Heart left ventricle (tissue), 16 donors: ENCODE measurements around the gene PRR14. TPM values are rescaled to one million over a fixed set of nuclear protein-coding genes. Genes with fewer than 3 reads are reported as not detected.

ENCODE experiments used
- ATAC-seq, 4 donors: fragments of 200-7000 bp; cut with Tn5 transposase; one replicate each; pipeline ENCODE4 v1.9.1; 2020 to 2022; ENCODE audit warnings: moderate library complexity in 4 of 4, mild to moderate bottlenecking in 3 of 4, moderate number of reproducible peaks in 1 of 4
- DNase-seq, 5 donors: peaks; one replicate each; pipeline ENCODE4 v3.0.0-alpha.2; 2020
- H3K27ac ChIP-seq, 12 donors: fragments of 200-600 bp; sonication (generic) in 4 of 12; one replicate each; pipeline versions ENCODE4 v1.5.0 to v1.8.0; 2016 to 2022; ENCODE audit warnings: mild to moderate bottlenecking in 2 of 12
- H3K27me3 ChIP-seq, 9 donors: fragments of 200-600 bp; sonication (generic) in 2 of 9; one replicate each; pipeline versions ENCODE4 v1.5.1 to v1.8.0; 2016 to 2022; ENCODE audit warnings: mild to moderate bottlenecking in 3 of 9
- H3K36me3 ChIP-seq, 9 donors: fragments of 200-600 bp; sonication (generic) in 2 of 9; one replicate each; pipeline versions ENCODE4 v1.5.0 to v1.8.0; 2018 to 2022; ENCODE audit warnings: mild to moderate bottlenecking in 2 of 9
- H3K4me1 ChIP-seq, 12 donors: fragments of 200-600 bp; sonication (generic) in 4 of 12; one replicate each; pipeline versions ENCODE4 v1.5.0 to v1.8.0; 2016 to 2022; ENCODE audit warnings: mild to moderate bottlenecking in 3 of 12
- H3K4me3 ChIP-seq, 12 donors: fragments of 200-600 bp; sonication (generic) in 4 of 12; one replicate each; pipeline versions ENCODE4 v1.5.0 to v1.8.0; 2017 to 2022; ENCODE audit warnings: mild to moderate bottlenecking in 9 of 12, moderate library complexity in 4 of 12
- H3K9me3 ChIP-seq, 12 donors: fragments of 200-600 bp; sonication (generic) in 4 of 12; one replicate each; pipeline versions ENCODE4 v1.5.0 to v1.8.0; 2016 to 2022; ENCODE audit warnings: mild to moderate bottlenecking in 1 of 12
- POLR2A ChIP-seq, 2 donors: fragments of 450-650 bp; IDR thresholded peaks; one replicate each; pipeline ENCODE4 v1.6.1; 2017; ENCODE audit warnings: antibody characterized with exemption in 2 of 2, mild to moderate bottlenecking in 2 of 2, moderate library complexity in 2 of 2
- WGBS, 4 donors: extraction: QIAGEN DNeasy Blood & Tissue Kit in 2 of 4; methylation state at CpG; one replicate each; pipeline versions ENCODE4 v1.1.5 to v1.1.7; 2013 to 2018; 5-methylcytosine and 5-hydroxymethylcytosine counted together
- intact Hi-C, 10 donors: fragments of 100-400 bp; cut with DNase I; formaldehyde crosslinking; loops; one replicate each; pipeline versions ENCODE4 v1.11.1 to v1.14.2; 2022
- polyA plus RNA-seq, 2 donors: library from polyadenylated mRNA; stranded (reverse); fragments of 200-250 nt; gene quantifications; one replicate each; pipeline ENCODE4 v1.2.3, GENCODE V29; 2013
- total RNA-seq, 9 donors: library from RNA; depleted of rRNA in 2 of 9; stranded (reverse); fragments of >200 nt in 2 of 9; fragmentation: NEBNext Ultra II Directional in 3 of 9; extraction: Animal tissue kit (Norgen Biotek cat#: 25700) in 3 of 9; gene quantifications; one replicate each; pipeline versions ENCODE4 v1.1.0 to v1.2.4, GENCODE V29; 2016 to 2023
- TF ChIP-seq, protein P1 (sequence below), 12 donors: fragments of 200-600 bp; sonication (generic) in 4 of 12; IDR thresholded peaks; one replicate each; pipeline versions ENCODE4 v1.5.0 to v1.8.0; 2018 to 2022; ENCODE audit warnings: antibody characterized with exemption in 12 of 12, mild to moderate bottlenecking in 5 of 12
- donor health status: ischemic (EF 13 %, LVEDD 7.1; RV severe dilation, severe dysfunction).
- donor health status: healthy with polysubstance abuse.
- donor health status: DM: no; HTN: yes; CAD: no.
- donor health status: DM: no; HTN: no; CAD: no.
- donor health status: ischemic (EF 25% LVEDD 6.9; RV normal size, moderate dysfunction).
- donor health status: ischemic (EF 25% LVEDD 5.7; RV mildly dilated, moderate dysfunction).
- donor health status: healthy.
- donor health status: DM: yes; HTN: yes; CAD: no.
- donor health status: ischemic (EF 35%, LVEDD 5.7; RV mildly dilated, moderate dysfunction).
- donor health status: nonischemic (EF 11% LVEDD 7.7; RV severe dilation, severe dysfunction).
- donor health status: DM: yes; HTN: yes; CAD: no.
- donor health status: PGD.
- donor health status: ischemic (EF 29% LVEDD 5.4; RV normal size, mild dysfunction).
- donor health status: nonischemic (EF 23%, LVEDD 6.1; RV moderate dilation, normal function).

The PRR14 gene
- total and polyA plus RNA-seq, 11 donors, result 12.3 to 26.6 (median 22.1) TPM

GRCh38 chr16:30658731-30659506, 8.2 kb downstream of the PRR14 start:
- Histone ChIP-seq H3K27me3 (no peaks in the 10 kb centered on the region), H3K4me1 (peaks cover 0 to 51% (median 44%) of the 10 kb centered on the region in 12 donors), H3K9me3 (no peaks in the 10 kb centered on the region), H3K36me3 (peaks cover 0 to 69% (median 63%) of the 10 kb centered on the region in 9 donors), H3K4me3 (peak overlapping the region; percentile 68 to 96 (median 90)), H3K27ac (peak overlapping the region; percentile 96 to 100 (median 98))
- peak; percentile 82 to 89 (median 87) for DNase-seq
- TF ChIP-seq, protein P1, sequence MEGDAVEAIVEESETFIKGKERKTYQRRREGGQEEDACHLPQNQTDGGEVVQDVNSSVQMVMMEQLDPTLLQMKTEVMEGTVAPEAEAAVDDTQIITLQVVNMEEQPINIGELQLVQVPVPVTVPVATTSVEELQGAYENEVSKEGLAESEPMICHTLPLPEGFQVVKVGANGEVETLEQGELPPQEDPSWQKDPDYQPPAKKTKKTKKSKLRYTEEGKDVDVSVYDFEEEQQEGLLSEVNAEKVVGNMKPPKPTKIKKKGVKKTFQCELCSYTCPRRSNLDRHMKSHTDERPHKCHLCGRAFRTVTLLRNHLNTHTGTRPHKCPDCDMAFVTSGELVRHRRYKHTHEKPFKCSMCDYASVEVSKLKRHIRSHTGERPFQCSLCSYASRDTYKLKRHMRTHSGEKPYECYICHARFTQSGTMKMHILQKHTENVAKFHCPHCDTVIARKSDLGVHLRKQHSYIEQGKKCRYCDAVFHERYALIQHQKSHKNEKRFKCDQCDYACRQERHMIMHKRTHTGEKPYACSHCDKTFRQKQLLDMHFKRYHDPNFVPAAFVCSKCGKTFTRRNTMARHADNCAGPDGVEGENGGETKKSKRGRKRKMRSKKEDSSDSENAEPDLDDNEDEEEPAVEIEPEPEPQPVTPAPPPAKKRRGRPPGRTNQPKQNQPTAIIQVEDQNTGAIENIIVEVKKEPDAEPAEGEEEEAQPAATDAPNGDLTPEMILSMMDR (IDR thresholded peaks at IDR 0.05), result peak in 5 of 12 donors; percentile 10 to 42 (median 29)
- TF ChIP-seq POLR2A (IDR thresholded peaks at IDR 0.05), result peak in 1 of 2 donors; percentile 35
- ATAC-seq, result peak; percentile 18 to 37 (median 36)
- WGBS, 4 donors, result 0 to 1% (median 0%) methylated on average over 33 to 64 of the region's 64 CpGs
- intact Hi-C loops, result loop anchor here in 6 of 10 donors (1.0 to 10.0 kb wide), 12 partner anchors 9 to 594 kb away; partner anchors contain the start of genes SRCAP (in 2 of the 6), ZNF768 (in 2 of the 6), ZNF785 (in 2 of the 6) and ALDOA (in 1 of the 6)

GRCh38 chr16:30659507-30660423, 9.0 kb downstream of the PRR14 start:
- no peaks in the 10 kb centered on the region for H3K9me3 ChIP-seq
- peaks cover 0 to 51% (median 44%) of the 10 kb centered on the region in 12 donors for H3K4me1 ChIP-seq
- peak in 4 of 5 donors; percentile 46 to 68 (median 50) for DNase-seq
- 1 to 2% (median 1%) methylated on average over 23 to 84 of the region's 84 CpGs for WGBS, 4 donors
- TF ChIP-seq, protein P1 (IDR thresholded peaks at IDR 0.05), result no peak
- TF ChIP-seq POLR2A (IDR thresholded peaks at IDR 0.05), result no peak
- H3K36me3 ChIP-seq, result peaks cover 0 to 69% (median 63%) of the 10 kb centered on the region in 9 donors
- no peaks in the 10 kb centered on the region for H3K27me3 ChIP-seq
- ATAC-seq, result no peak
- H3K4me3 ChIP-seq, result peak overlapping the region; percentile 68 to 96 (median 90)
- intact Hi-C loops, result loop anchor here in 8 of 10 donors (2.0 to 10.0 kb wide), 9 partner anchors 38 to 595 kb away; partner anchors contain the start of genes SRCAP (in 4 of the 8), ZNF768 (in 2 of the 8), ZNF785 (in 2 of the 8) and ALDOA (in 1 of the 8)
- peak overlapping the region; percentile 96 to 100 (median 98) for H3K27ac ChIP-seq

DNA sequence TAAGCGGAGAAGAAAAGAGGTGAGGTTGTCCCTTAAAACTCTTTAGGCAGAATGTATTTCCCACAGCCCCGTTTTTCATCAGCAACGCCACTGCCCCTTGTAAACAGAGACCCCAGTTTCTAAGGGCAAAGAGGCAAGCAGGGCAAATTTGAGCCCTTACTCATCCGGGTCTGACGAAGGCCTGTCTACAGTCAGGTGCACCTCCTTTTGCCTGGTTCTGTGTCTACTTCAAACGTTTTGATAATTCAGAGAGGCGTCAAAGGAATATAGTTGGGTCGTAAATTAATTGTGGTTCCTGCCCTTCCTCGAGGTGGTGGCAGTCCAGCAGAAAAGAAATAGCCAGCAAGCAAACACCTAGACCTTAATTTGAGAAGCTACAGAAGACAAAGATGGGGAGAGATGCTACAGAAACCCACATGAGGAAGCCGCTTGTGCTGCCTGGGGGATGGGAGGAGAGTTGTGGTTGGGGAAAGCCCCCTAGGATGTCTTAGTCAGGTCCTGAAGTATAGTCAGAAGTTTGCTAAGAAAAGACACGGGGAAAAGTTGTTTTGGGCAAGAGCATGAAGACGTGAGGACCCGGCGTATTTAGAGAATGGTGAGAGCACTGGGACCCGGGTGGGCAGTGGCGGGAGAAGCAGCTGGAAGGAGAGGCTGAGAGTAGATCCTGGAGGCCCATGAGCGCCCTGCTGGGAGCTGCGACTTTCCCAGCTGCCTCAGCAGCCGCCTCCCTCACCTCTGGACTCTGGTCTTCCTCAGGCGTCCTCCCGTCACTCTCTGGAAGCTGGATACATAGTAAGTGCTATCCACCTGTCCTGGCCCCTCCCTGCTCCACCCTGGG, 9.9 kb downstream of the PRR14 start:
- Histone ChIP-seq H3K27me3 (no peaks in the 10 kb centered on the region), H3K36me3 (peaks cover 0 to 69% (median 63%) of the 10 kb centered on the region in 9 donors), H3K4me3 (peak overlapping the region; percentile 68 to 96 (median 90)), H3K4me1 (peaks cover 0 to 51% (median 44%) of the 10 kb centered on the region in 12 donors), H3K27ac (peak overlapping the region; percentile 96 to 100 (median 98)), H3K9me3 (no peaks in the 10 kb centered on the region)
- DNase-seq (no peak), ATAC-seq (no peak)
- TF ChIP-seq, protein P1 (IDR thresholded peaks at IDR 0.05), result no peak
- TF ChIP-seq POLR2A (IDR thresholded peaks at IDR 0.05), result no peak
- intact Hi-C loops, result loop anchor here in 2 of 10 donors (5.0 kb wide), 1 partner anchor 37 kb away; the partner anchor contains the start of gene SRCAP (in 2 of the 2)
- WGBS, 4 donors, result 47 to 55% (median 53%) methylated on average over 21 of the region's 21 CpGs
